Adrenal gland (tissue), 5 donors: ENCODE measurements around the gene SMG6.

ENCODE experiments used
- CTCF ChIP-seq, 6 experiments: fragments of 450-650 bp in 4 of 6; fragments of 200-600 bp in 2 of 6; sonication (generic) in 1 of 6; IDR thresholded peaks; 1 replicate in 5 of 6; 2 replicates in 1 of 6; pipeline versions ENCODE4 v1.5.1 to v1.8.0; 2016 to 2021; ENCODE audit warnings: antibody characterized with exemption in 6 of 6, mild to moderate bottlenecking in 2 of 6, moderate library complexity in 1 of 6
- POLR2A ChIP-seq, 2 donors: fragments of 450-650 bp; IDR thresholded peaks; one replicate each; pipeline ENCODE4 v1.6.1; 2017; ENCODE audit warnings: antibody characterized with exemption in 2 of 2, mild to moderate bottlenecking in 2 of 2, moderate library complexity in 1 of 2
- donor health status: DM: no; HTN: no; CAD: no.

- TF ChIP-seq CTCF (IDR thresholded peaks at IDR 0.05) (no peak), POLR2A (IDR thresholded peaks at IDR 0.05) (no peak)
Observed at GRCh38 chr17:2190014-2190413, 113.6 kb downstream of the SMG6 start.
